ENCODE measurements around the gene FBXL20. TPM values are rescaled to one million over a fixed set of nuclear protein-coding genes. Genes with fewer than 3 reads are reported as not detected.
"Not testable (repeated sequence)": the region's sequence is repeated elsewhere in the genome, so short reads cannot be mapped to it uniquely, and the experiment has no call there.

The FBXL20 gene
- total RNA-seq, 1 donor from 2014 or later: 9.4 TPM

- no peak for DNase-seq (ENCODE audit: low read depth)
Observed at GRCh38 chr17:39261286-39261685, 140.1 kb downstream of the FBXL20 start.

DNA sequence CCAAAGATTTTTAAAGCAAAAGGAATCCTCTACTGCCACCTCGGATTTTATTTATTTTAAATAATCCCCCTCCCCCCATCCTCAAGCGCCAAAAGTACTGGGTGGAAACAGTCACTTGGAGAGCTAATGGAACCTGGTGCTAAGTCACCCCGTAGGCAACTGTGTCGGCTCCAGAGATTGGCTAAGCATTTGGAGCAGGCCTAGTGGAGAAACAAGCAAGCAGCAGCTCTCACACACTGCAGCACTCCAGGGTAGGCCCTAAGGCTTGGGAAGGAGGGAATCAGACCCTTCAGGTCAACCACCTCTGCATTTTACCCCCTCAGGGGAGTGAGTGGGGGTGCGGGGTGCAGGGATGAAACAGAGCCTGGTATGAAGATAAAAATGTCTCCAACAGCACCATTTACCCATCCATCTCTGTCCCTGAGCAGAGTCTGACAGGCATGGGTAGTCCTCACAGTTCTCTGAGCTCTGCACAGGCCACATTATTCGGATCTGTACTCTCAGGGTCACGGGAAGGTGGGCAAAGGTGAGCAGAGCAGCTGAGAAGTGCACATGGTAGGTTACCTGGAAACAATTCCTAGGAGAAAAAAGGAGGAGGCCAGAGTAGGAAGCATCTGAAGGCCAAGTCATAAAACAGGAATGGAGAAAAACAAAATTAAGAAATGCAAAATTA lies 148.5 kb downstream of the FBXL20 start:
- DNase-seq (ENCODE audit: low read depth): no peak

GRCh38 chr17:39251997-39252396 lies 149.4 kb downstream of the FBXL20 start:
- no peak for DNase-seq (ENCODE audit: low read depth)

DNA sequence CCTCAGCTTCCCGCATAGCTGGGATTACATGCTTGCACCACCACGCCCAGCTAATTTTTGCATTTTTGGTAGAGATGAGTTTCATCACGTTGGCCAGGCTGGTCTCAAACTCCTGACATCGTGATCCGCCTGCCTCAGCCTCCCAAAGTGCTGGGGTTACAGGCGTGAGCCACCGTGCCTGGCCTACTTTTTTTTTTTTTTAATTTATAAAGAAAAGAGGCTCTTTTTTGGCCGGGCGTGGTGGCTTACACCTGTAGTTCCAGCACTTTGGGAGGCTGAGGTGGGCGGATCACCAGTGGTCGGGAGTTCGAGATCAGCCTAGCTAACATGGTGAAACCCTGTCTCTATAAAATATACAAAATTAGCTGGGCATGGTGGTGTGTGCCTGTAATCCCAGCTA lies 151.3 kb downstream of the FBXL20 start:
- DNase-seq (ENCODE audit: low read depth): not testable (repeated sequence)

- DNase-seq (ENCODE audit: low read depth): no peak
Observed at GRCh38 chr17:39246274-39246673, 155.2 kb downstream of the FBXL20 start.

GRCh38 chr17:39244600-39245570 lies 156.5 kb downstream of the FBXL20 start:
- peak; percentile 85 for DNase-seq (ENCODE audit: low read depth)

DNA sequence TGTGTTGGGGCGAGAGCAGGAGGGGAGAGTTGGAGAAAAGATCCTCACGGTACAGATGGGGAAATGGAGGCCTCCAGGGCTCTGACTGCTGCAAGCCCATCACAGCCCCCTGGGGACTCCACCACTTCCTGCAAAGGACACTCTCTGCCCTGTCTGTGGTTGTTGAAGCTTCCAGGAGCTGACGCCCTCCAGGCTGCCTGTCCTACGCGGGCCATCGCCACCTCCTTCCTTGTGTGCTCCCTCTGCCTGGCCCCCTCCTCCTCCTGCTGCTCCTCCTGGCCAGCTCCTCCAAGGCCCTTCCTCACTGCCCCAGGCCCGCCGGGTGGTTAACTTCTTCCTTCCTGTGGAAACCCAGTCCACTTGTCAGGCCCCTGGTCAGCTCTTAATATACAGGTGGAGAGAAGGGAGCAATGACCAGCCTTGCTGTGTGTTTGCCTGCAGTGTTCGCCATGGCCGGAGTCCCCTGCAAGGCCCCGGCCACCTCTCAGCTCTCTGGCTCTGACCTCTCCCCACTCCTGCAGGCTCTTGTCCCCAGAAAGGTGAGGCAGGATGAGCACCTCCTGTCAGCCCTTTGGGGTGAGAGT lies 157.3 kb downstream of the FBXL20 start:
- DNase-seq (ENCODE audit: low read depth): no peak

- no peak for DNase-seq (ENCODE audit: low read depth)
Observed at GRCh38 chr17:39243155-39243554, 158.3 kb downstream of the FBXL20 start.

- no peak for DNase-seq (ENCODE audit: low read depth)
Observed at GRCh38 chr17:39240631-39241030, 160.8 kb downstream of the FBXL20 start.

DNA sequence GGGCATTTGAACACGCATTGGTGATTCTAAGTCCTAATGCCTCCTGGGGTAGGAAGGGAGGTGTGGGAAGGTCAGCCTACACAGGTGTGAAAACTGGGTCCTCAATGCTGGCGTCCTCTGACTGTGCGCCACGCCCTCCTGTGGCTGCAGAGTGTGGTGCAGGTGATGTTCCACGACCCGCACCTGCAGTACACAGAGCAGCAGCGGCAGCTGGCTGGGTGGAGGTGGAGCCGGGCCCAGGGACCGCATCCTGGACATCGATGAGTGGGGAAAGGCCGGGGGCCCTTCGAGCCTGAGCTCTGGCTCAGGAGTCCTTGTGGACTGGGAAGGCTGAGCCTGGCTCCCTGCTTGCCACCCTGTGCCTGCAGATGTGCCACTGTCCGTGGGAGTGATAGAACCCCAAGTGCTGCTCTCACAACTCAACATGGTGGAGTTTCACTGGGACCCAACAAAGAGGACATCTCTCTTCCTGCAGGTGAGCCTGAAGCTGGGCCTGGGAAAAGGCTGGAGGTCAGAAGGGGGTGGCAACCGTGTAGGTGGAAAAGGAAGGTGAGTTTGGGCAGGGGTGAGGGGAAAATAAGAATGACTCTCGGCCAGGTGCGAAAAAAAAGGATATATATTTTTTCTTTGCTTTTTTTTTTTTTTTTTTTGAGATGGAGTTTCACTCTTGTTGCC lies 161.6 kb downstream of the FBXL20 start:
- no peak for DNase-seq (ENCODE audit: low read depth)

GRCh38 chr17:39238311-39238972 lies 163.0 kb downstream of the FBXL20 start:
- peak; percentile 65 for DNase-seq (ENCODE audit: low read depth)

GRCh38 chr17:39237586-39237985 lies 163.8 kb downstream of the FBXL20 start:
- DNase-seq (ENCODE audit: low read depth): no peak

- DNase-seq (ENCODE audit: low read depth): no peak
Observed at GRCh38 chr17:39236981-39237441, 164.4 kb downstream of the FBXL20 start.

GRCh38 chr17:39236450-39236927 lies 164.9 kb downstream of the FBXL20 start:
- no peak for DNase-seq (ENCODE audit: low read depth)

DNA sequence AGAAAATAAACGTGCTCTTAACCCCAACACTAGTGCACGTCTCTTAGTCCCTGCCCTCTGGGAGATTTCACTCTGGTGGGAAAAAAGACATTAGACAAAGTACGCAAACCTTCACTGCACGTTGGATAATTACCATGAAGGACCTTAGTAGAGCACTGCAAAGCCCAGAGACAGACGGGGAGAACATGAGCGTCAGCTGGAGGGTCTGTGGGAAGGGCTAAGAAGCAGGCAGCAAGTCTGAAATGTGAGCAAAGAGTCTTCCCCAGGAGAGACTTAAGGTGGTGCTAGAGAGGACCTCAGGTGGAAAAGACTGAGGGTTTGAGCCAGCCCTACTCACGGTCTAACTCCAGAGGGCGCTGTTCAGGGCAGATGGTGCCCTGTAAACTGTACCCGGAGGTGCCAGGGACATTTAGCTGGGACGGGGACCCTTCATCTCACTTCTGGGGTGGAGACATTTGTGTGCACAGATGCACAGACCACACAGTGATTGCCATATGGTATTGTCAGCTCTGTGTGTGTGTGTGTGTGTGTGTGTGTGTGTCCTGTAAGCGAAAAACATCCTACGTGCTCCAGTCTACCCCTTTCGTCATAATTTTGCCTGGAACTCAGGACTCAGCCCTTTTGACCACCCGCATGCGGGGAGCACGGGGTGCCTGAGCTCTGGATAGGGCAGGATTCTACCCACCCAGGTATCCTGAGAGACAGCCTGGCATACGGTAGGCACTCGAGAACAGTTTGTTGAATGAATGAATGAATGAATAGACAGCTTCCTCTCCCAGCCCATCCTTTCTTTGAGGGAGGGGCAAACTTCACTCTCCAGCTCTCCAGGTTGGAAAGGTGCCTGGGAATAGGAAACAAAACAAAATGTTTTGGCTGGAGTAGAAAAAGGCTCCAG lies 165.6 kb downstream of the FBXL20 start:
- peak; percentile 52 for DNase-seq (ENCODE audit: low read depth)

GRCh38 chr17:39231591-39232551 lies 169.6 kb downstream of the FBXL20 start:
- peak; percentile 60 for DNase-seq (ENCODE audit: low read depth)

- no peak for DNase-seq (ENCODE audit: low read depth)
Observed at GRCh38 chr17:39231091-39231561, 170.3 kb downstream of the FBXL20 start.

- no peak for DNase-seq (ENCODE audit: low read depth)
Observed at GRCh38 chr17:39230361-39230760, 171.1 kb downstream of the FBXL20 start.

Data from myocyte (in vitro differentiated cells).